ENCODE data around the gene CHST10. TPM values are rescaled to one million over a fixed set of nuclear protein-coding genes. Genes with fewer than 3 reads are reported as not detected.

Gene CHST10
- total and polyA plus RNA-seq, 2 donors (not counting 3 experiments of a cell fraction or from before 2014, with no cell fraction given) = 11.1 to 12.3 TPM

GRCh38 chr2:100422320-100423055, 5.0 kb upstream of the CHST10 start:
- Histone ChIP-seq H3K27me3 (ENCODE audit: control insufficient read depth in 2 of 2, insufficient read depth in 2 of 2, low read length in 2 of 2) (peaks cover 0 to 5% of the 10 kb centered on the region in 2 experiments), H3K27ac (ENCODE audit: insufficient read depth, low read depth, low read length) (no peak overlapping the region), H3K79me2 (ENCODE audit: control insufficient read depth, insufficient read depth, low read length) (no peaks in the 10 kb centered on the region), H3K4me3 (replicated peaks in 1 of 3; ENCODE audit: insufficient read depth in 1 of 3, low read depth in 1 of 3, low read length in 3 of 3) (no peak overlapping the region), H3K9me3 (replicated peaks; ENCODE audit: control insufficient read depth, insufficient read depth, low read length) (no peaks in the 10 kb centered on the region), H3K36me3 (ENCODE audit: control insufficient read depth in 2 of 2, extremely low read depth in 1 of 2, insufficient read depth in 2 of 2, low read length in 2 of 2) (no peaks in the 10 kb centered on the region), H3K9me1 (replicated peaks; ENCODE audit: control insufficient read depth, extremely low read depth, insufficient read depth, low read length) (no peaks in the 10 kb centered on the region), H4K20me1 (replicated peaks; ENCODE audit: control insufficient read depth, extremely low read depth, insufficient read depth, low read length) (no peaks in the 10 kb centered on the region), H3K9ac (replicated peaks; ENCODE audit: extremely low read depth, insufficient read depth, low read length) (no peak overlapping the region), H2AFZ (ENCODE audit: low read depth, low read length) (no peak overlapping the region), H3K4me2 (ENCODE audit: insufficient read depth, low read length) (no peak overlapping the region), H3K4me1 (ENCODE audit: control insufficient read depth, extremely low read depth, insufficient read depth, low read length) (no peaks in the 10 kb centered on the region)
- ChIA-PET CTCF (interaction anchor here (0.7 to 2.6 kb wide), 14 partner anchors 10 to 181 kb away, joined by 3 to 12 read pairs (median 5); partner anchors contain the start of gene PDCL3), POLR2A (no interaction called here)
- TF ChIP-seq JUN (IDR thresholded peaks at IDR 0.05; ENCODE audit: borderline replicate concordance, insufficient read depth, insufficient read length, low read depth) (no peak), CTCF (IDR thresholded peaks at IDR 0.05; ENCODE audit: extremely low read depth in 1 of 2, insufficient read depth in 1 of 2, low read depth in 1 of 2, low read length in 2 of 2) (peak; percentile 39 to 68), GATA2 (IDR thresholded peaks at IDR 0.05; ENCODE audit: insufficient read depth, insufficient read length, low read depth, low read length) (no peak), FOS (IDR thresholded peaks at IDR 0.05; ENCODE audit: borderline replicate concordance, insufficient read depth, low read length) (no peak)
- TF ChIP-seq, protein P1, sequence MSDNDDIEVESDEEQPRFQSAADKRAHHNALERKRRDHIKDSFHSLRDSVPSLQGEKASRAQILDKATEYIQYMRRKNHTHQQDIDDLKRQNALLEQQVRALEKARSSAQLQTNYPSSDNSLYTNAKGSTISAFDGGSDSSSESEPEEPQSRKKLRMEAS (IDR thresholded peaks at IDR 0.05; ENCODE audit: insufficient read depth, insufficient read length) = no peak
- FAIRE-seq = peak; percentile 49
- intact Hi-C loops (cut with micrococcal nuclease) = loop anchor here (10.0 kb wide), 2 partner anchors 142 to 562 kb away; partner anchors contain the start of gene PDCL3
- dilution Hi-C loops (cut with MboI; ENCODE audit: extremely low pct_ligation_motif_present, low sequenced_read_pairs) = no loop called here
- DNase-seq (ENCODE audit: low read depth, low spot score) = peak; percentile 35
- BruUV-seq (replicated peaks) = no TSS peak

Data from endothelial cell of umbilical vein (primary cell).